AG09309 (cell line): ENCODE measurements around the gene CTDSPL.

ENCODE experiments used
- DNase-seq: peaks from one replicate; pipeline ENCODE4 v3.0.0-alpha.2; 2010; ENCODE audit warnings: low read depth
- H3K4me3 ChIP-seq: 2 replicates; pipeline ENCODE4 v1.5.1; 2011; ENCODE audit warnings: mild to moderate bottlenecking, low read depth, low read length, moderate library complexity; ENCODE audit not compliant: control insufficient read depth
- TF ChIP-seq, protein P1 (sequence below): IDR thresholded peaks from 2 replicates; pipeline ENCODE4 v1.5.1; 2011; ENCODE audit warnings: mild to moderate bottlenecking, low read depth, low read length, inconsistent platforms; ENCODE audit not compliant: insufficient read depth, control insufficient read depth; ENCODE audit errors: missing control alignments

CTDSPL gene

DNA sequence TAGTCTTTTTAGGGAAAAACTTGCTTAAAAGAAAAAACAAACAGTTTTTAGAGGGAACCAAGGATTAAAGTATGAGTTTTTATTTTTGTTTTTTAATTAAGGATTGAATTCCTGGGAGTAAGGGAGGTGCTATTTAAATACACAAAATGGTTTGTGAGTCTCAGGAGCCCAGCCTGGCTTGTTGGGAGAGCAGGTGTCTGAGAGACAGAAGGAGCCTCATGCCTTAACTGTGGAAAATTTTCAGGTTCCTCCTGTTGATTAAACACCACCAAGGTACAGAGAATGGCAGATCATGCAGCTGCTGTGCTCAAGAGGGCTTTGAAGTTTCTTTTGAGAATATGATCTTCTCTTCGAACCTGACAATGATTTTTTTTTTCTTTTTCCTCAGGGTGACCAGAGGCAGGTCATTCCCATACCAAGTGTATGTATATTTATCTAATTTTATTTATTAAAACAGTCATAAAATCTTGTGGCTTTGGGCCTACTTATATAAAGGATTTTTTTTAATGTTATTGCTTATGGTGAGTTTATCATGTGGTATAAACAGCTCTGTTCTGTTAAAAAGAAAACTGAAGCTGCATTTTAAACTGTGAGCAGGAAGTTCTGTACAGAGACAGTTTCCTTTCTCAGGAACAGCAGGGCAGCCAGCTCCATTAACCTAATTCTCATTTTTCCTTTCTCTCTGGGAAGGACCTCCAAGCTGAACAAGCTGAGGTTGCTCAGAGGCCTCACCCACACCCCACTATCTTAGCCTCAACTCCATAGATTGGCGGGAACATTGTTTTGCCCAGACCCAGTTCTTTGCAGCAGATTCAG lies 95.3 kb downstream of the CTDSPL start:
- TF ChIP-seq, protein P1, sequence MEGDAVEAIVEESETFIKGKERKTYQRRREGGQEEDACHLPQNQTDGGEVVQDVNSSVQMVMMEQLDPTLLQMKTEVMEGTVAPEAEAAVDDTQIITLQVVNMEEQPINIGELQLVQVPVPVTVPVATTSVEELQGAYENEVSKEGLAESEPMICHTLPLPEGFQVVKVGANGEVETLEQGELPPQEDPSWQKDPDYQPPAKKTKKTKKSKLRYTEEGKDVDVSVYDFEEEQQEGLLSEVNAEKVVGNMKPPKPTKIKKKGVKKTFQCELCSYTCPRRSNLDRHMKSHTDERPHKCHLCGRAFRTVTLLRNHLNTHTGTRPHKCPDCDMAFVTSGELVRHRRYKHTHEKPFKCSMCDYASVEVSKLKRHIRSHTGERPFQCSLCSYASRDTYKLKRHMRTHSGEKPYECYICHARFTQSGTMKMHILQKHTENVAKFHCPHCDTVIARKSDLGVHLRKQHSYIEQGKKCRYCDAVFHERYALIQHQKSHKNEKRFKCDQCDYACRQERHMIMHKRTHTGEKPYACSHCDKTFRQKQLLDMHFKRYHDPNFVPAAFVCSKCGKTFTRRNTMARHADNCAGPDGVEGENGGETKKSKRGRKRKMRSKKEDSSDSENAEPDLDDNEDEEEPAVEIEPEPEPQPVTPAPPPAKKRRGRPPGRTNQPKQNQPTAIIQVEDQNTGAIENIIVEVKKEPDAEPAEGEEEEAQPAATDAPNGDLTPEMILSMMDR, result no peak
- no peak overlapping the region for H3K4me3 ChIP-seq
- DNase-seq, result no peak

DNA sequence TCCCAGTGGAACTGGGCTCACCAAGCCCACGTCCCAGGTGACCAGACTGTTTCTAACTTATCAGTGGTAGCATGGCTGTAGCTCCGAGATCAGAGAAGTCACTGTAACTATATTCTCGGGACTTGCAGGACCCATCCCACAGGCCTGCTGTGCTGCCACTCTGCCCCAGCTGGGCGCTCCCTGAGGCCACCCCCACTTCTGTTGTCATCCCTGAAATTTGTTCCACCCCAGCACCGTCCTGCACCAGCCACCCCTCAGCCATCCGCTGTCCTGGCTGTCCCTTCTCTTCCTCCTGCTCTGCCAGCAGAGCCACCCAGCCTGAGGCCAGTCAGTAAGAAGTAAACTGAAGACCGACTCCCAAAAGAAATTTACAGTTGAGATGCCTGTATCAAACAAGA lies 95.9 kb downstream of the CTDSPL start:
- no peak for DNase-seq
- no peak overlapping the region for H3K4me3 ChIP-seq
- TF ChIP-seq, protein P1, result no peak

- no peak overlapping the region for H3K4me3 ChIP-seq
- TF ChIP-seq, protein P1, result no peak
- DNase-seq, result no peak
These were observed 100.1 kb downstream of the CTDSPL start for GRCh38 chr3:37961622-37962431.

DNA sequence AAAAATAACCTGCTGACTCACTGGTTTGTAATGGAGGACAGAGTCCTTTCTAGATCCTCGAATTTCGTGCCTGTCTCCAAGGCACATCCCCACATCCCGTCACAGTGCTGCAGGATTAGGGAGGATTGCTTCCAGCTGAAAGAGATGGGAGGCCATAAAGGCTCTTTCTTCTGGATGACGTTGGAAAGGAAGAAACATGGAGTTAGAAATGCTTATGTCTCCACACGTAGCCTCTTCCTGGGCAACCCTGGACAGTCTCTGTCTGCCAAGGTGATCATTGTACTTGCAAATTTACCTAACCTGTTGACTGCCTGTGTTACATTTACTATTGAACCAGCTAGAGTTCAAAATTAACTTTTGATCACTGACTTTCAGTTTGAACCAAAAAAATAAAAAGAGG lies 101.3 kb downstream of the CTDSPL start:
- TF ChIP-seq, protein P1, result no peak
- no peak overlapping the region for H3K4me3 ChIP-seq
- no peak for DNase-seq

DNA sequence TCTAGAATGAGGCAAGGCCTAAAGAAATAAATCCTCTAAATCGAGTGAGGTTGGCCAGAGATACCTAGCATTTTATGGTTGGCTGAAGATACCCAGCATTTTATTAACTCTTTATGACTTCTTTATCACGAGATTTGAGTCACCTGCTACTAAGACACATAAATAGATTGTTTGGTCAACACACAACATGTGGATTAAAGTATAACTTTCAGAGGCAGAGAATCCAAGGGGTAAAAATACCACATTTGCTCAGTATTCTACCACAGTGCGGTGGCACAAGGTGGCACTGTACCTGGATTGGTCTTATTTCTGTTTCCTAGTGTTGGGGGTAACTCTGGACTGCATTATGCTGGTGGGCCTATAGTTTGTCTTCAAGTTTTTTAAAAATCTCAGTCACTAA lies 102.0 kb downstream of the CTDSPL start:
- TF ChIP-seq, protein P1, result no peak
- DNase-seq, result no peak
- H3K4me3 ChIP-seq, result no peak overlapping the region

DNA sequence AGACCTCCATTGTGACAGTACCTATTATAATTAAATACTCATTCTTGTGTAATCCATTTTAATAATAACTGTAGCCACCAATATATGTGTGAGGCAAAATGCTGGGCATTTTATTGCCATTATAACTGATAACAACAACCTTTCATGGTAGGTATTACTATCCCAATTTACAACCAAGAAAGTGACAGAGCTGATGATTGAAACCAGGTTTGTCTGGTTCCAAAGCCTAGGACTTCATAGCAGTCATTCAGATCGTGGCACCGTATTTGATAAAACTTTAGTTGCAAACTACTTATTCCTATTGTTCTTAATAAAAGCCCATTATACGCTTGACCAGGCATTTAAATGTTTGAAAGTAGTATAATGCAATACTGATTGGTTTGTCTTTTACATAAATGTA lies 102.5 kb downstream of the CTDSPL start:
- no peak for DNase-seq
- no peak overlapping the region for H3K4me3 ChIP-seq
- TF ChIP-seq, protein P1, result no peak
